Caco-2 (cell line): Measurements from ENCODE around the gene DAB2IP. TPM values are rescaled to one million over a fixed set of nuclear protein-coding genes. Genes with fewer than 3 reads are reported as not detected.

Source experiments
- BruUV-seq: library from RNA; stranded (reverse); fragments of 400-500 nt; replicated peaks from 2 replicates; lab custom pipeline; 2021; lab: Mats Ljungman, UMichigan
- CTCF ChIA-PET: fragments of 300-600 bp; sonication (Branson Sonifier 250); formaldehyde crosslinking; loops from one replicate; lab custom pipeline; 2022; ENCODE audit warnings: antibody characterized with exemption; lab: Charles Lee
- POLR2A ChIA-PET: fragments of 300-600 bp; sonication (Branson Sonifier 250); formaldehyde crosslinking; loops from one replicate; lab custom pipeline; 2022; ENCODE audit warnings: antibody characterized with exemption; lab: Charles Lee
- DNase-seq, 2 experiments: peaks; one replicate each; pipeline versions ENCODE4 v3.0.0 to v3.0.0-alpha.2; 2020 to 2022
- H3K27me3 ChIP-seq: replicated peaks from 2 replicates; pipeline ENCODE4 v1.6.0; 2011; ENCODE audit warnings: low read length; ENCODE audit not compliant: control insufficient read depth, insufficient read depth
- H3K36me3 ChIP-seq: 2 replicates; pipeline ENCODE4 v1.5.1; 2011; ENCODE audit warnings: low read length; ENCODE audit not compliant: control insufficient read depth, insufficient read depth
- H3K4me1 ChIP-seq: fragments of 250-450 bp; sonication (Bioruptor Pico); 2 replicates; pipeline ENCODE4 v1.5.1; 2020; ENCODE audit warnings: mild to moderate bottlenecking
- H3K4me3 ChIP-seq: 2 replicates; pipeline ENCODE4 v1.5.1; 2011; ENCODE audit warnings: low read depth, mild to moderate bottlenecking, control low read depth, low read length
- H3K9me3 ChIP-seq: fragments of 250-450 bp; sonication (Bioruptor Pico); 2 replicates; pipeline ENCODE4 v1.5.1; 2020; ENCODE audit warnings: mild to moderate bottlenecking, moderate library complexity
- H3K27ac Mint-ChIP-seq: one replicate; pipeline ENCODE4 v1.8.0; 2022; ENCODE audit warnings: mixed read lengths; ENCODE audit not compliant: unreplicated experiment
- H3K27me3 Mint-ChIP-seq: one replicate; pipeline ENCODE4 v1.8.0; 2022; ENCODE audit warnings: mixed read lengths; ENCODE audit not compliant: insufficient read depth, unreplicated experiment
- H3K36me3 Mint-ChIP-seq: one replicate; pipeline ENCODE4 v1.8.0; 2022; ENCODE audit warnings: mild to moderate bottlenecking, mixed read lengths; ENCODE audit not compliant: insufficient read depth, unreplicated experiment
- H3K4me1 Mint-ChIP-seq: one replicate; pipeline ENCODE4 v1.8.0; 2022; ENCODE audit warnings: low read depth, mixed read lengths; ENCODE audit not compliant: unreplicated experiment
- H3K4me3 Mint-ChIP-seq: one replicate; pipeline ENCODE4 v1.8.0; 2022; ENCODE audit warnings: mild to moderate bottlenecking, moderate library complexity, mixed read lengths; ENCODE audit not compliant: unreplicated experiment
- H3K9me3 Mint-ChIP-seq: one replicate; pipeline ENCODE4 v1.8.0; 2022; ENCODE audit warnings: mixed read lengths; ENCODE audit not compliant: unreplicated experiment
- CTCF ChIP-seq, 2 experiments: fragments of 200-600 bp in 1 of 2; IDR thresholded peaks; 1 replicate in 1 of 2; 2 replicates in 1 of 2; pipeline versions ENCODE4 v1.5.1 to v1.8.0; 2011 to 2022; ENCODE audit warnings: antibody characterized with exemption in 1 of 2, control low read depth in 1 of 2, inconsistent platforms in 1 of 2, low read depth in 1 of 2, low read length in 1 of 2, mild to moderate bottlenecking in 1 of 2, moderate library complexity in 1 of 2; ENCODE audit not compliant: insufficient read depth in 1 of 2, severe bottlenecking in 1 of 2, unreplicated experiment in 1 of 2
- intact Hi-C: fragments of 100-400 bp; cut with micrococcal nuclease; formaldehyde crosslinking; loops from one replicate; pipeline ENCODE4 v1.10.0; 2022; ENCODE audit not compliant: unreplicated experiment
- total RNA-seq: library from RNA; stranded (reverse); gene quantifications from 2 replicates; pipeline ENCODE4 v1.2.3, GENCODE V29; 2022

Gene DAB2IP
- total RNA-seq, 1 experiment from 2014 or later = 26.0 TPM

GRCh38 chr9:121635300-121635876 is 16.0 kb upstream of the DAB2IP start:
- Histone ChIP-seq H3K4me3 (no peak overlapping the region), H3K4me1 (peaks cover 12% of the 10 kb centered on the region), H3K27me3 (no peaks in the 10 kb centered on the region), H3K9me3 (no peaks in the 10 kb centered on the region), H3K36me3 (no peaks in the 10 kb centered on the region; the same call in 1 of the 2 replicates)
- DNase-seq = no peak
- ChIA-PET POLR2A (no interaction called here), CTCF (interaction anchor here (0.8 to 1.3 kb wide), 4 partner anchors 15 to 67 kb away, joined by 3 to 6 read pairs (median 4); no protein-coding TSS in a partner anchor)
- TF ChIP-seq CTCF (IDR thresholded peaks at IDR 0.05; ENCODE audit: insufficient read depth in 1 of 2, low read depth in 1 of 2, low read length in 1 of 2, severe bottlenecking in 1 of 2, unreplicated experiment in 1 of 2) = no peak
- no peaks in the 10 kb centered on the region for H3K36me3 Mint-ChIP-seq
- H3K27ac Mint-ChIP-seq = no peak overlapping the region
- H3K4me1 Mint-ChIP-seq = peaks cover 11% of the 10 kb centered on the region
- H3K27me3 Mint-ChIP-seq = no peaks in the 10 kb centered on the region
- intact Hi-C loops = loop anchor here (1.0 to 2.0 kb wide), 5 partner anchors 51 to 357 kb away; no protein-coding TSS in a partner anchor
- no TSS peak for BruUV-seq
- H3K4me3 Mint-ChIP-seq = no peak overlapping the region
- H3K9me3 Mint-ChIP-seq = no peaks in the 10 kb centered on the region

- ChIA-PET POLR2A (no interaction called here), CTCF (interaction anchor here (0.6 to 1.4 kb wide), 2 partner anchors 14 to 108 kb away, joined by 3 to 4 read pairs; no protein-coding TSS in a partner anchor)
- intact Hi-C loops = no loop called here
Measured at GRCh38 chr9:121636341-121636865, 15.0 kb upstream of the DAB2IP start.

More at GRCh38 chr9:121636341-121636865, 15.0 kb upstream of the DAB2IP start:
- no peaks in the 10 kb centered on the region for H3K27me3 Mint-ChIP-seq
- BruUV-seq = no TSS peak
- no peaks in the 10 kb centered on the region for H3K27me3 ChIP-seq
- DNase-seq = no peak
- H3K9me3 ChIP-seq = no peaks in the 10 kb centered on the region
- H3K36me3 Mint-ChIP-seq = no peaks in the 10 kb centered on the region
- H3K4me3 Mint-ChIP-seq = no peak overlapping the region
- peaks cover 12% of the 10 kb centered on the region for H3K4me1 ChIP-seq
- H3K9me3 Mint-ChIP-seq = no peaks in the 10 kb centered on the region
- H3K27ac Mint-ChIP-seq = no peak overlapping the region
- no peak overlapping the region for H3K4me3 ChIP-seq
- peaks cover 11% of the 10 kb centered on the region for H3K4me1 Mint-ChIP-seq
- H3K36me3 ChIP-seq = no peaks in the 10 kb centered on the region; the same call in 1 of the 2 replicates
- TF ChIP-seq CTCF (IDR thresholded peaks at IDR 0.05; ENCODE audit: insufficient read depth in 1 of 2, low read depth in 1 of 2, low read length in 1 of 2, severe bottlenecking in 1 of 2, unreplicated experiment in 1 of 2) = no peak
